DMS53 treated with DMSO at 0.1 percent for 48 hours (cell line): ENCODE measurements around the gene APP.

ENCODE experiments used
- DNase-seq: peaks from one replicate; lab custom pipeline; 2025; ENCODE audit not compliant: unreplicated experiment; lab: John Stamatoyannopoulos, UW

APP gene

DNA sequence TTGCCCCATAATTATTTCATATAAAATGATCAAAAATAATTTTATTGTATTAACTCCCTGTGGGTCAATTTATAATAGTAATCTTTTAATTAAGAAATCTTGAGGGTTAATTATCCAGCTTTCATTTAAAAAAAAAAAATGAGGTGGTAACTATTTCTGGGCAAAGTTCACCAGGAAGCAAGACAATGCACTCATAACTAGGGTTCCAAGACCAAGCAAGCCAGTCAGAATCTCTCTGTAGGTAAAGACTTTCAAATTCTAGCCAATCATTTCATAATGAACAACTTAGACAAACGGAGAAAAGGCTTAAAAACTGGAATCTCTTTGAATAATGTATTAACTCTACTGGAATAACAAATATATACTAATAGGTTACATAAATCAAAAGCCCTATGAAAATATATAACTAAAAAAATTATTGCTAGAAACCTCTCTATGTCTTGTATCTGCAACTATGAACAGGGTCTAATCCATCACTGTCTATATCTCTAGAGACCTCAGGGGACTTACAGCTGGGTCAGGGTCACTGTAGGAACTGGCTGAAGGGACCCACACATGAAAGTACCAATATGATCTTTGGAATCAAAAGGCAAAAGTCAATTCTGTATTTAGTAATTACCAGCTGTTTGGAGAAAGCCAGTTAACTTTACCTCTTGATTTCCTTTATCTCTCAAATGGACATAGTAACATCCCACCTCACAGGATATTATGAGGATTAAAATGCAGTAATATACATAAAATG is 43.3 kb downstream of the APP start:
- no peak for DNase-seq

- DNase-seq, result no peak
Measured at GRCh38 chr21:26126168-26126553, 44.4 kb downstream of the APP start.

- no peak for DNase-seq
Measured at GRCh38 chr21:26125433-26126167, 45.0 kb downstream of the APP start.

- DNase-seq, result no peak
Measured at GRCh38 chr21:26124896-26125295, 45.7 kb downstream of the APP start.

DNA sequence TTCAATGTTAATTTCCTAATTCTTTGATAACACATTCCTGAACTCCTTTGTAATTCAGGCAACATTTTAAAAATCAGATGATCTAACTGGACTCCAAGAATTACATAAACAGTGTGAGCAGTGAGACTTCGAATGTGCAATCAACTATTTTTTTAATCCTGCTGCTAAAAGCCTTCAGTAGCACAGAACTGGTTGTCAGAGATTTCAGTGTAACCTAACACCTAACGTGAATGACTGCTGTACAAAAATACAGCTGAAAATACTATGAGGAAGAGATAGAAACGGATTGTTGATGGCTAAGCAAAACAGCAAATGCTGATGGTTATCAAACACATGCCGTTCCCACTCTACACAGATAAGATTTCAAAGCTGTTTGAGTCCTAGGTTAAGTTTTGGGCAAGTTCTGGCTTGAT is 46.1 kb downstream of the APP start:
- DNase-seq, result no peak

DNA sequence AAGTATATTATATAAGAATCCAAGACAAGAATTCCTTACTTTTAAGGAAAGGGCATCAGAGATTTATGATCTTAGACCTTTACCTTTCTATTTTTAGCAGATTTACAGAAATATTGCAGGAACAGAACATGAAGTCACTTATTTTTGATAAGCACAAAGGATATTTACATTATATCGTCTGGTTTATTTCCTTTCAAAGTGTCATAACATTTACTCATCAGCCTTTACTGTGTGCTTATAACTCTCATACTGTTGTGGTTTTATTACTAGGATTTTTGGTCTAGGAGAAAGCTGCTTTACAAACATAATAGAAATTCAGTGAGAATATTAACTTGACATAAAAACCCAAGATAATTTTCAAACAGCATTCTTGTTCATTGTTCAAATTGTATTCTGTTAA is 47.6 kb downstream of the APP start:
- DNase-seq, result no peak

DNA sequence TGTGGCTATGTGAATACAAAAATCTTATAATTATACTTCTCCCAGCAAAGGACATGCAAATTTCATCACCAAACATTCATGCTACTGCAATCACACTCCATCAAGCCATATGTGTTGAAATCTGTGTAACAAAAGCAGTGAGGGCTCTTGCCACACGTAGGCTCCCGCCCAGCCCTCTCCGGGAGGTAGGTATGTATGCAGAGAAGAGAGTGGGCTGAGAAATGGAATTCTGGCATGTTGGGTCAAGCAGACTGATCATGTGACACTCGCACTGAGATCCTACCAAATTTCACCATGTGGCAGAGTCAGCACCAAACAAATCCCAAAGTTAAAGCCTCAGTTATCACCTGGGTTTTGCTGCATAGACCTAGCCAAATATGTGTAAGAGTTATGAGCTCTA is 49.7 kb downstream of the APP start:
- no peak for DNase-seq

GRCh38 chr21:26119906-26120305 is 50.7 kb downstream of the APP start:
- no peak for DNase-seq

DNA sequence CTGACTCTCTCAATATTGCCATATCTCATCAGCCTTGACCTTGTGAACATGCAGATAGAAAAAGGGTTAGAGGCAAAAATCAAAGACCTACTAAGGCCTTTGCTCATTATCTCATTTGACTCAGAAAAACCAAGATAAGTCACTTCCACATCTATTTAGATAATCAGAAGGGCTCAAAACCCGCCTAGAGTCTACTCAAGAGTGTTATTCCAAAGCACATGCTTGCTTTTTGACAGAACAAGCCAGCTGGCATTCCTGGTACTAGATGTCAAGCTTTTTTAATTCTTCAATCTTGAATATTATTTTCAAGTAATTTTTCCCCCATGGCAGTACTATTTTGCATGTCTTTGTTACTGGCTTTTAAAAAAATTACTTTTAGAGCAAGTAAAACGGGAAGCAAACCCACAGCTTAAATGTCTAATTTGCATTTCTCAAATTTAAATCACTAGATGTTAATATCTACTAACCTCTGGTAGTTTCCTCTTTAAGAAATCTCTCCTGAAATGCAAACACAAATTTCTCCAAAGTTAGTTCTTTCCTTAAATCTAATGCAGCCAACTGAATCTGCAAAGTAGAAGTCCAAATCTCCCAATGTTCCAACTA is 51.5 kb downstream of the APP start:
- DNase-seq, result no peak

DNA sequence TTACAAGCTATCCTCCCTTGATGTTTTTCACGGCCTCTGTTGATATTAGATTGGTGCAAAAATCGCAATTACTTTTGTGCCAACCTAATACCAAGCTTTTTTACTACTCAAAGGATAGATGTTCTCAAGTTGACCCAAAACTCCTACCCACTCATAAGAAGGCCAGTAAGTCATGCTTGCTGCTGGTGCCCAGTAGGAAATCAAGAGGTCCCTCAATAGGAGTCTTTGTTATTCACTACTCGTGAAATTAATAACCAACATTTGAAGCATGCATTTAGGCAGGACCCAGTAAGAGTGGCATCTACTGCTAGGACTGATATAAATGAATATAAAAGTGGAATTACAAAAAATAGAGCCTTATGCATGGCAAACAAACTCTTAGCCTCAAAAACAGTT is 52.6 kb downstream of the APP start:
- no peak for DNase-seq

GRCh38 chr21:26117324-26117971 is 53.1 kb downstream of the APP start:
- no peak for DNase-seq

DNA sequence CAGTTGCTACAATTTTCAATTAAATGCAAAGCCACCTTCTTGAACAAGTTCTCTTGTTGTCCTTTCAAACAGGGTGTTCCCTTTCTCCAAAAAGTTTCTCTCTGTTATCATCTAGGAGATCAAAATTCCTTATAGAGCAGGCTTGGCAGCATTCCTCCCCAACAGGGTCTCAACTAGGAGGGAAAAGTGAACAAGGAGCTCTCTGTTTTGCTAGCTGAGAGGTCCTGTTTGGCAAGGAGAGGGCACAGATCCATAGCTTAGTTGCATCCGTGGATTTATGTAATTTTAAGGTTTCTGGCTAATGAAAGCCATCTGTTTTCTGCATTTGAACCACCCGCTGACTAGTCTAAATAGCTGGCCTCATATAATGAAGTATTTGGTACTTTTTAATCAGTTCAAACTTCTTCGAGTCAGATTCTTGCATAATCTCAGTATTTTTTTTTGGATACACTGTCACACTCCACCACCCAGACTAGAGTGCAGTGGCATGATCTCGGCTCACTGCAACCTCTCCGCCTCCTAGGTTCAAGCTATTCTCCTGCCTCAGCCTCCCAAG is 54.0 kb downstream of the APP start:
- DNase-seq, result no peak

DNA sequence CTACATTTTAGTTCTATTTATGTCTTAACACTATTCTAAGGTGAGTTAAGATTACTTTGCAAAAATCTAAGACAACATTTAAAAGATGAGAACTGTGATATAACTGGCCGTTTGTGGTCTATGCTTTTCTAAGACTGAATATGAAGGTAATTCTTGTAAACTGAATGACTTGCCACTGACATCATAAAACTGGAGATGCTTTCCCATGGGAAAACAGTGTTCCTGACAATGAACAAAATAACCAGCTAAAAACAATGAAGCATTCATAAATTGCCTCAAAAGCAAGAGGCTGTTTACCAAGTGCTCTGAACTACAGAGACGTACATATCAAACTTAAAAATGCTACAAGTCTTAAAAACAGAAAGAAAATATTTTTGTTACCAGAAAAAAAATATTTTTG is 54.7 kb downstream of the APP start:
- no peak for DNase-seq

GRCh38 chr21:26115305-26115704 is 55.3 kb downstream of the APP start:
- DNase-seq, result no peak

DNA sequence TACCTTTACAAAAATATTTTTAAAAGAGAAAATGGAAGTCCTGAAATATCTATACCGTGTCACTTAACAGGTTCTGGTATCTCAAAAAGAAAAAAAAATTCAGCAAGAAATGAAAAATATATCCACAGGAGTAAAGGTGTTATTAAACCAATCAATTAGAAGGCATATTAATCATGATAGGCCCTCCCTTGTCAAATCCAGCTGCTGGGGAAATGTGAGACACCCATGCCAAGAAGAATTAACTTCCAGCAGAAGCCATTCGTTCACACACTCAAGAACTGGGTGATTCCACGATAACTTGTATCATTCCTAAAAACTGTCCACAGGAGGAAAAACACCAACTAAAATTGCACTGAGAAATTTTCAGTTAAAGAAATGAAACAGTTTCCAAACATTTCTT is 57.6 kb downstream of the APP start:
- DNase-seq, result no peak

GRCh38 chr21:26112127-26112742 is 58.3 kb downstream of the APP start:
- no peak for DNase-seq

- DNase-seq, result no peak
Measured at GRCh38 chr21:26110715-26111114, 59.9 kb downstream of the APP start.

- DNase-seq, result no peak
Measured at GRCh38 chr21:26107429-26107828, 63.1 kb downstream of the APP start.

DNA sequence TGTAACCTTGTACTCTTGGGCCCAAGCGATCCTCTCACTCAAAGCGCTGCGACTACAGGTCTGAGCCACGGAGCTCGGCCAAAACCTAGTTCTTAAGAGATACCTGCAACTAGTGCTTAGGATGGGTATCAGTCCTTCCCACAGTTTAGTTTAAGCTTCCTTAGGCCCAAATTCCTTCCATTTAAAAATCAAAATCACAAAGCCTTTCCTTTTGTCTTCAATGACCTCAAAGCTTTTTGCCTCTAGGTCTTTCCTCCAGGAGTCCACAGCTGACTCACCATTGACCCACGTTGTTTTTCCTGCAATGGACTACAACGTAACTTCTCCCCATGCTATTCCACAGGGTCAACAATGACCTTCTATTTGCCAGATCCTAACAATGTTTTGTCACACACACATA is 64.0 kb downstream of the APP start:
- DNase-seq, result no peak

GRCh38 chr21:26105819-26106218 is 64.8 kb downstream of the APP start:
- no peak for DNase-seq

- no peak for DNase-seq
Measured at GRCh38 chr21:26100573-26100972, 70.0 kb downstream of the APP start.
